ENCODE data around the gene PLD5. TPM values are rescaled to one million over a fixed set of nuclear protein-coding genes. Genes with fewer than 3 reads are reported as not detected.
"Not testable (repeated sequence)": the region's sequence is repeated elsewhere in the genome, so short reads cannot be mapped to it uniquely, and the experiment has no call there.

The PLD5 gene
- total RNA-seq, 2 donors from 2014 or later, result not detected

DNA sequence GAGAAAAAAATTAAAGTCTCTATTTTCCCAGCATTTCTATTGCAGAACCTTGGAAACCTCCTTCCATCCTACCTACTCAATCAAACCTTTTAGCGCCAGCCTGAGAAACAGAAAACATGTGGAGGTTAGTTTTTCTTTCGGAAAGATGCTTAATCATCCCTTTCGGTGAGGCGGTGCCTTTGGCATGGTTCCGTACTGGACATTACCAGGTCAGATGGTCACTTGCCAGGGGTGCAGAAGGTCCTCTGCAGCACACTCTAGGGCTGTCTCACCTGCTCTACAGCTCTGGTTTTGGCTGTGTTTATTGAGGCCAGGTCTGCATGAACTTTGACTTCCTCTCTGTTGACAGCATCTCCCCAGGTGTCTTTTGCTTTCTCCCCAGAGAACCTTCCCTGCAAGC lies 121.5 kb downstream of the PLD5 start:
- DNase-seq (ENCODE audit: low spot score in 2 of 2), result no peak
- ATAC-seq, result no peak
- Mint-ChIP-seq H3K36me3 (no peaks in the 10 kb centered on the region), H3K27ac (no peak overlapping the region), H3K9me3 (peaks cover 0 to under 1% of the 10 kb centered on the region in 2 donors)

DNA sequence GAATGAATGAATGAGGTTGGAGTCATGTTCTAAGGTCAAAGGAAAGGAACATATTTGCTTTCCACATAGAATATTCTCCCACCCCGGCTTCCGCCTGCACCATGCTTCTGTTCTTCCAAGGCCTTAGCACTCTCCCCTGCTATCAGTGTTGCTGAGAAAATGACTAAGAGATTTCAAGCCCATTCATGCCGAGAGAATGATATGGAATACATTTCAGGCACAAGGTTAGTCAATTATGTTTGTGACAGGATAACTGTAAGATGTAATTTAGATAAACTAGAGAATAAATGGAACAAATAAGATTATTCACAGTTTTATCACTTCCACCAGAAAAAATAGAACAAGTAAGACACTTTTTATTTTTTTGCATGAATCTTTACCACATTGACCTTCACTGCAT lies 122.6 kb downstream of the PLD5 start:
- ATAC-seq, result no peak
- no peak for DNase-seq (ENCODE audit: low spot score in 2 of 2)

DNA sequence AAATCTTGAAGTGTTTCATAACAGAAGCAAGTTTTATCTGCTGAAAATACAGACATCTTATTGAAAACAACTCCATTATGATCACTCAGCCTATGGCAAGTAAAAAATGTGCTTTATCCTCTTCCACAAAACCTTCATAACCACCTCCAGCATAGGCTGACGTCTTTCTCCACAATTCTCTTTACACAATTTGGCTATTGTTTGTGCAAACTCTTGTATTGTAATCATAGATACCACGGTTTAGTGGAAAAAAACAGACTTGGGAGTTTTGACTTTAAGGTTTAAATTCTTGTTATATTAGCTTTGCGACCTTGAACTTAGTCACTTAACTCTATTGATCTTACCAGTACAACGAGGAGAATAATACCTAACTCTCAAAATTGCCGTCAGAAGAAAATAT lies 126.1 kb downstream of the PLD5 start:
- Mint-ChIP-seq H3K9me3 (peaks cover 4 to 5% of the 10 kb centered on the region in 2 donors), H3K36me3 (no peaks in the 10 kb centered on the region), H3K27ac (no peak overlapping the region)
- ATAC-seq (no peak), DNase-seq (ENCODE audit: low spot score in 2 of 2) (no peak)

More for the DNA sequence above, 122.6 kb downstream of the PLD5 start:
- H3K9me3 Mint-ChIP-seq, result peaks cover 0 to 4% of the 10 kb centered on the region in 2 donors
- no peaks in the 10 kb centered on the region for H3K36me3 Mint-ChIP-seq
- H3K27ac Mint-ChIP-seq, result no peak overlapping the region

DNA sequence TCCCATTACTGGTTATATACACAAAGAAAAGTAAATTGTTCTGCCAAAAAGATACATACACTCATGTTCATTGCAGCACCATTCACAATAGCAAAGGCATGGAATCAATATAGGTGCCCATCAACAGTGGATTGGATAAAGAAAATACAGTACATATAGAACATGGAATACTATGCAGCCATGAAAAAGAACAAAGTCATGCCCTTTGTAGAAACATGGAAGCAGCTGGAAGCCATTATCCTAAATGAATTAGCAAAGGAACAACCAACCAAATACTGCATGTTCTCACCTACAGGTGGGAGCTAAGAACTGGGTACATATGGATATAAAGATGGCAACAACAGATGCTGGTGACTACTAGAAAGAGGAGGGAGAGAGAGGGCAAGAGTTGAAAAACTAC lies 132.6 kb downstream of the PLD5 start:
- ATAC-seq (no peak), DNase-seq (ENCODE audit: low spot score in 2 of 2) (no peak)
- Mint-ChIP-seq H3K9me3 (peaks cover 1 to 16% of the 10 kb centered on the region in 2 donors), H3K36me3 (no peaks in the 10 kb centered on the region), H3K27ac (no peak overlapping the region)

DNA sequence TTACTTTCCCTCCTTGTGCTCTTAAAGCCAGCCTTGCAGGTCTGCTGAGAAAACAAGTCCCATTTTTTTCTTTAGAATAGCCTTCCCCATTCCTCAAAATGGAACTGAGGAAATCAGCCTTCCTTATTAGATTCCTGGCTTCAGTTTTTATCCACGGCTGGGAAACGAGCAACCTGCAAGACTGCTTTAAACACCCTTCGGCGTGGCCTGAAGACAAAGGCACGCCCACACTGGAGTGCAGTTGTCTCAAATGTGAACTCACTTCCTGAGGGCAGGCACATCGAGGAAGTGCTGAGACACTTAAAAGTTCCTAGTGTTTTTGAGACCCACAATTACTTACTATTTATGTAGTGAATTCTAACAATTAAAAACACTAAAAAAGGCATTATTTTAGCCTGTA lies 148.4 kb downstream of the PLD5 start:
- not testable (repeated sequence) for ATAC-seq; H3K27ac Mint-ChIP-seq; DNase-seq (ENCODE audit: low spot score in 2 of 2); H3K36me3 Mint-ChIP-seq
- H3K9me3 Mint-ChIP-seq, result peaks cover 11 to 16% of the 10 kb centered on the region in 2 donors

DNA sequence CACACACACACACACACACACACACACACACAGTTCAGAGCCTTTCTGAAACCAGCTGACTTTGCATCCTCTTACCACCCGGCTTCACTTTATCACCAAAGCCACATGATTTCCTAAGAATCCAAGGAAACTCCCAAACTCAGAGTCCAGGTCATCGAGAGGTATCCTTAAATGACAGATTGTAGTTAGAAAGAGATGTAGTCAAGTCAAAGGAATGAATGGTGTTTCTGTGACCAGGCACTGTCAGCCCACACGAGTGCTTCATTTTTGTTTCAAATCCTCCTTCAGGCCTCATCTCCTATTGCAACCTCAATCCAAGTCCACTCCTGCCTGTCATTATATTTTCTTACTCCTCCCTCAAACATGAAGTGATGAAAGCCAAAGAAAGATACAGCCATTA lies 174.1 kb downstream of the PLD5 start:
- not testable (repeated sequence) for DNase-seq (ENCODE audit: low spot score in 2 of 2); H3K9me3 Mint-ChIP-seq; H3K27ac Mint-ChIP-seq; H3K36me3 Mint-ChIP-seq; ATAC-seq

DNA sequence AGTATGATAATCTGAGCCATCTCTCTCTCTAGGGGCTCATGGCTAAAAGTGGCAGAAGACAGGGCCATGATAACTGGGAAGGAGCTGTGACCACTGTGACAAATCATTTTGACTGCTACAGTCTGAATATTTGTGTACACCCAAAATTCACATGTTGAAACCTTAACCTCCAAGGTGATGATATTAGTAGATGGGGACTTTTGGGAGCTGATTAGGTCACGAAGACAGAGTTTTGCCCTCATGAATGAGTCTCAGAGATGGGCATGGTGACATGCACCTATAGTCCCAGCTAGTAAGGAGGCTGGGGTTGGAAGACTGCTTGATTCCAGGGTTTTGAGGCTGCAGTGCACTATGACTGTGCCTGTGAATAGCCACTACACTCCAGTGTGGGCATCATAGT lies 174.9 kb downstream of the PLD5 start:
- Mint-ChIP-seq H3K9me3 (peaks cover 10 to 12% of the 10 kb centered on the region in 2 donors), H3K27ac (no peak overlapping the region), H3K36me3 (peaks cover 6 to 8% of the 10 kb centered on the region in 2 donors)
- ATAC-seq (no peak), DNase-seq (ENCODE audit: low spot score in 2 of 2) (no peak)

DNA sequence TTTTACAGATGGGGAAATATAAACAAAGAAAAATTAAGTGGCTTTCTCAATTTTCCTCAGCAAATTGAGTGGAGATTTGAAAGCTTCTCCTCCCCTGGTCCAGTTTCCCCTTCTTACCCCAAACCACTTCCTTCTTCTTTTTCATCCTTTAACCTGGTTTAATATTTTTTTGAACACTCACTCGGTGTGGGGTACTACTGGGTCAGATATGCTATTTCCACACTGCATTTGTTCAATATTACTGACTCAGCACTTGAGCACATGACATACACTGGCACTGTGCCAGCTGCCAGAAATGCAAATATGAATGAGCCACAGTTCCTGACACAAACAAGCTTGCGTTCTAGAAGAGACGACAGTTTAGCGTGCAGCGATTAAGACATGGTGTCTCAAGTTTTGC lies 193.6 kb downstream of the PLD5 start:
- H3K36me3 Mint-ChIP-seq; H3K9me3 Mint-ChIP-seq; DNase-seq (ENCODE audit: low spot score in 2 of 2); ATAC-seq; H3K27ac Mint-ChIP-seq: not testable (repeated sequence)

DNA sequence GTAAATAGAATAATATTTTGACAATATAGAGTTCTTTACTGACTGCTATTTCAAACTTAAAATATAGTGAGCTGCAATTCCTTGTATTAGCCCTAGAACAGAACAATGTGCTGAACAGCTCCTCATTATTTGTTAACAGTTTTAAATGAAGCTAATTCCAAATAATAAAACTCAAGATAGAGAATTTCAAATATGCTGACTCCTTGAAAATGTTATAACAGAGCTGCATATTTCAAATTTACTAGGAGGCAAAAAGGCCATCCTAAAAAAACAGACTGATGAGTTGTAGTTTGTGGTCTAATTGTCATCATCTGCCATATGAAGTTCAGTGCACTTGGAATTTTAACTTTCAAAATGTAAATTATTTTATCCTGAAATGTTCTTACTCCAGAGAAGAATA lies 197.1 kb downstream of the PLD5 start:
- H3K27ac Mint-ChIP-seq; ATAC-seq; H3K9me3 Mint-ChIP-seq; H3K36me3 Mint-ChIP-seq; DNase-seq (ENCODE audit: low spot score in 2 of 2): not testable (repeated sequence)

DNA sequence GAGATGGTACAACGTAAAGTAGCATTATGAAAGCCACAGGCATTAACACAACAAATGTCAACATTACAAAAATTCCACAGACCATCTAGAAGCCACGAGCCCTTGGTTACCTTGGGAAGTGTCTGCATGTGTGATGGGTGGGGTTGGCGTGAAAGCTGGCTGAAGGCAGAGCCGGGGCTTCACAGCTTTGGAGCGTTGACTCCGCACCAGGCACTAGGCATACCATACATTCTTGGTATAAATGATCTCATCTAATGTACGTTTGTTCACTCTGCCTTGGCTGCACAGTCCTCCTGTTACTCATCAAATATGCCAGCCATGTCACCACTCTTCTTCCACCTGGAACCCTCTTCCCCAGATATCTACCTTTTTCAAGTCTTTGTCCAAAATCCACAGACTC lies 202.5 kb downstream of the PLD5 start:
- not testable (repeated sequence) for ATAC-seq; DNase-seq (ENCODE audit: low spot score in 2 of 2); H3K36me3 Mint-ChIP-seq; H3K27ac Mint-ChIP-seq
- H3K9me3 Mint-ChIP-seq, result peaks cover 0 to 12% of the 10 kb centered on the region in 2 donors

DNA sequence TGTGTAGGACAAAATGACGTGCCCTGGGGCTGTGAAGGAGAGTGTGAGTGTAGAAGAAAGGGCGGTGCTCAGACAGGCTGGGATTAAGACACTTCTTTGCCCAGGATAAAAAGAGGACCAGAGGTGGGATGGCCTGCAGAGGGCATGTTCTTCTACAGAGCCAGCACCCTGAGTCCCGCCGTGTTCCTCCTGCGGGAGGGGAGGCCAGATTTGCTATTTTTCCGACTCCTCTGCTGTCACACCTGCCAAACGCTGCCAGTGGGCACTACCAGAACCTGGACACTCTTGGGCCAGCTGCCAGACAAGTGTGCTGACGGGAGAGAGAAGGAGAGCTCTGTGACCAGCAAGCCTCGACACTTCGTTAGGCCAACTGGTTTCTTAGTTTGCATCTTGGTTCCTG lies 206.4 kb downstream of the PLD5 start:
- no peaks in the 10 kb centered on the region for H3K36me3 Mint-ChIP-seq
- peaks cover 0 to 12% of the 10 kb centered on the region in 2 donors for H3K9me3 Mint-ChIP-seq
- ATAC-seq, result no peak
- no peak overlapping the region for H3K27ac Mint-ChIP-seq
- no peak for DNase-seq (ENCODE audit: low spot score in 2 of 2)

DNA sequence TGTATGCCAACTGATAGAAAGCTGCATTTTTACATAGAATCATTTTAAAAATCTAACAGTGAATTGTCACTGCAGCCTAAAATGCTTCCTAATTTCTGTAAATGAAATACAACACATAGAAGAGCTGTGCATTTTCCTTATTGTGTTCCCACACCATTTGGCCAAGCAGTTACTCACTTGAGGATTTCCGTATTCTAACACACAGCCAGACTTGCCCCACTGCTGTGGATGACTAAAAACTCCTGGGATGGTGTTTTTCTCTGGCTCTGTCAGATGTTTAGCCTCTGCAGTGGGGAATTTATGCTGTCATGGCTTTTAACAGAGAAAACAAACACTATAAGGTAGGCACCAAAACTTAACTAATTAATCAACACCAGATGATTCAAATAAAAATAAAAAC lies 209.6 kb downstream of the PLD5 start:
- not testable (repeated sequence) for H3K36me3 Mint-ChIP-seq, ATAC-seq

DNA sequence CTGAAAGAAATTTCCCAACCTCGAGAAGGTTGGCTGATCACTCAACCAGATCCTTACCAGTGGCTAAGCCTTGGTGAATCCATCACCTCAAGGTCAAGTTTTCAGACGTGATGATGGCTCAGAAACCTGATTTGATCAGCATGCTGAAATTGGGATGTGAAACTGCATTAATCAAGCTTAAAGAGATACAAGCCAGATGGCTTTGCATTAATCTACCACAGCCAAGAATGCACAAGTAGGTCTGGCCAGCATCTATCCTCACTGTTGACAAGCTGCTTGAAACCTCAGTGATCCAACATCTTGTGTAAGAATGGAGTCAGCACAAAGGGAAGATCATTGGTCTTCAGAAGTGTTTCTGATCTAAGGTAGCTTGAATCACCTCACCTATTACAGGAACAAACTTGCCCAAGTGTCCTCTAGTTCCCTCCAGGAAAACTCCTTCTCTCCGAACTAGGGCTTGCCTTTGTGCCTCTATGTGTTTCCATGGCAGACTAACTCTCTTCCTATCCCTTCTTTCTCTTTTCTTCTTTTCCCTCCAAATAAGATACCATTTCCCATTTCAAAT lies 210.3 kb downstream of the PLD5 start:
- not testable (repeated sequence) for H3K36me3 Mint-ChIP-seq; DNase-seq (ENCODE audit: low spot score in 2 of 2); H3K27ac Mint-ChIP-seq; ATAC-seq; H3K9me3 Mint-ChIP-seq

More for the DNA sequence above, 209.6 kb downstream of the PLD5 start:
- H3K27ac Mint-ChIP-seq; DNase-seq (ENCODE audit: low spot score in 2 of 2); H3K9me3 Mint-ChIP-seq: not testable (repeated sequence)

DNA sequence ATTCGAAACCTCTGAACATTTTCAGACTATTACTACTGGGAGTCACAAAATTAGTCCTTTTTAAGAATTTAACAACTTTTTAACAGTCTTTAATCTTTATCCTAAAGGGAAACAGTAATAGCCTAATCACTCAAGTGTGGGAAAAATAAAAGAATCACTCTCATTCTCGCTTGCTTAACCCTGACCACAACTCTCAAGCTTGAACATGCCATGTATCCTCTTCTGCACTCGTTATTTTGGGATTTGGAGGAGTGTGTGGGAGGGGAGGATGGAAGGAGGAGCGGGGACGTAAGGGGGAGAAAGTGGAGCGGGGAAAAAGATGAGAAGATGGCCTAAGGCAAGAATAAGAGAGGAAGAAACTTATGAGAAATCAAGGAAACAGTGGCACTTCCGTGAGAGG lies 215.8 kb downstream of the PLD5 start:
- H3K36me3 Mint-ChIP-seq; H3K27ac Mint-ChIP-seq; H3K9me3 Mint-ChIP-seq; DNase-seq (ENCODE audit: low spot score in 2 of 2); ATAC-seq: not testable (repeated sequence)

DNA sequence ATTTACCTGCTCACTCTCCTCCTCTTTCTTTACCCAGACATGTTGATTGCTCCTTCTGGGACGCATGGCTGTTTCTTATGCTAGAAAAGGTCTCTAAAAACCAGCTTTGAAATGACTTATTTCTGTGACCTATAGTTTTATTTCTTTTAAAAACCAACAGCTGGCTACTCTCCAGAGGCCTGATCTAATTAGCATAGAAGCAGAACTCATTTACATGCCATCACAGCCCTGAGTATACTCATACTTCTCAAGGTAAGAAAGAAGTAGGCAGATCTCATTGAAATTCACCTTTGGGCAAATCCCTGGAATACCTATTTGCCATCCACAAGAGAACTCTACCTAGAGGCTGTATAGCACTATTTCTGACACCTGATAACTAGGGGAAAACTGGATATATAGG lies 230.7 kb downstream of the PLD5 start:
- H3K9me3 Mint-ChIP-seq; DNase-seq (ENCODE audit: low spot score in 2 of 2); ATAC-seq; H3K36me3 Mint-ChIP-seq; H3K27ac Mint-ChIP-seq: not testable (repeated sequence)

DNA sequence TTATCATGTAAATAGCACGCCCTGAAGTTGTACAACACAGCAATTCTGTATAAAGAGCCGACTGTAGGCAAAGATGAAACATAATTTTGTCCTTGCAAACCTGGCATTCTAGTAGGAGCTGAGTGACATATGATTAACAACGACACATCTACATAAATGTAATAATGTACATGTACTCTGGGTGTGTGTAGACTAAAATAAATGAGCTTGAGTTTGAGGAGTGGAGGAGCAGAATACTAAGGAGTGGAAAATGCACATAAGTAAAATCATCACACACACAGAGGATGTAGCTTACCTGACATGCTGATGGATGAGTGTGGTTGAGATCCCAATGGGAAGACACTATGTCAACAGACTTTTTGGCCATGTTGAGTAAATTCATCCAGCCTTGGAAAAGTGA lies 236.4 kb downstream of the PLD5 start:
- not testable (repeated sequence) for H3K27ac Mint-ChIP-seq; DNase-seq (ENCODE audit: low spot score in 2 of 2); ATAC-seq; H3K9me3 Mint-ChIP-seq; H3K36me3 Mint-ChIP-seq

DNA sequence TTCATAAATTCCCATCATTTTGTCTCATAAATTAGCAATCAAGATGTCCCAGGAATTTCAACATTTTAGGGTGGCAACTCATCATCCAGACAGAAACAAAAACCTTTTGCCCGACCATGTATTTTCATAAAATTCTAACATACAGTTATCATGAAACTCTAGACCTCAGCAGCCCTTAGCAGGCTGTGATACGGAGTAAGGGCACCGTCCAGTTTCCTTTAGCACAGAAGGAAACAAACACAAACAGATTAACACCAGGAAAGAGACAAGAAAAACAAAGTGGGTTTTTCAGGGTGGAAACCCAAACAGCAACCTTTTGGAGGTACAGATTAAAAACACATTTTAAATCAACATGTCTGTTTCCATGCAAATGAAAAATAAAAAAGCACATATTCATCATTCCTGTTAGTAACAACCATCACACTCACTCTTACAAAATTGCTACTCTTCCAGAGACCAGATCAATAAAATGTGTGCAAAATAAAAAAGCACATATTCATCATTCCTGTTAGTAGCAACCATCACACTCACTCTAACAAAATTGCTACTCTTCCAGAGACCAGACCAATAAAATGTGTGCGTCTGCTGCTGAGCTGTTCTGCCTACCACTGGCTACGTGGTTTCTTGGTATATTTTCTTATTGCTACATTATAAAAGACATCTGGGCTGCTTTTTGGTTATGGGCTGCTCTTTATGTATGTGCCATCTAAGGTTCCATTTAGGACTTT lies 241.6 kb downstream of the PLD5 start:
- not testable (repeated sequence) for H3K27ac Mint-ChIP-seq; DNase-seq (ENCODE audit: low spot score in 2 of 2); ATAC-seq

DNA sequence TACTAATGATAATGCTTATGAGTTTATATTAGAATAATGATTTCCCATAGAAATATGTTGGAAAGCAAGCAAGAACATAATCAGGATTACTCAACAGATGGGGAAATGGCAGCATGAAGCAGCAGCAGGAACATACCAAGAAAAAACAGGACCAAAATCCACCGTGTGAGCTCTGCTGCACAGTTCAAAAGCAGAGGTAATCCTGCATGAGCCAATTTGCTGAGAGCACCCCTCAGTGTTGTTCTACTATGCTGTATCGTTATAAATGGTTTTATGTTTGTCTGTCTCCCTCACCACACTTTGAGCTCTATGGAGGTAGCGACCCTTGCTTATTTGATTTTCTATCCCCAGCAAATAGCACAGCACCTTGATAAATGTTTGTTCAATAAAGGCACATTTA lies 246.1 kb downstream of the PLD5 start:
- not testable (repeated sequence) for ATAC-seq; DNase-seq (ENCODE audit: low spot score in 2 of 2); H3K36me3 Mint-ChIP-seq; H3K9me3 Mint-ChIP-seq; H3K27ac Mint-ChIP-seq

More for the DNA sequence above, 241.6 kb downstream of the PLD5 start:
- H3K36me3 Mint-ChIP-seq, H3K9me3 Mint-ChIP-seq: not testable (repeated sequence)
